HG03575 (cell line): ENCODE results near the gene COG8.

Experiments used
- ATAC-seq: cut with Tn5 transposase; IDR thresholded peaks from one replicate; pipeline ENCODE4 v1.9.1; 2021; ENCODE audit not compliant: unreplicated experiment, insufficient number of reproducible peaks, low FRiP score; ENCODE audit errors: extremely low read depth

Gene COG8

DNA sequence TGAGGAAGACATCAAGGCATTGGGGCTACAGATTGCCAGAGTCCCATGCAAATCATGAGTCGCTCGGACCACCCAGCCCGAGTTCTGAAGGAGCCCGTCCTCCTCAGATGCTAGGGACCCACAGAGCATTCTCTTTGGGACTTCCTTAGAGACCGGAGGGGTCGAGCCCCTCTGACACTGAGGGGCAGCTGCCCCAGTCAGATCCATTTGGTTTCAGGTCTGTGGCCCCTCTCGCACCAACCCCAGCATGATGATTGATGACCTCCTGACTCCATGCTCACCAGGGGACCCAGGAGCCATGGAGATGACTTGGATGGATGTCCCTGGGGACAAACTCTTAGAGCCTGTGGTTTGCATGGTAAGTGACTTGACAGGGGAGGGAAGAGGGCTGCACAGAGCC lies 17.0 kb downstream of the COG8 start:
- ATAC-seq, result no peak

DNA sequence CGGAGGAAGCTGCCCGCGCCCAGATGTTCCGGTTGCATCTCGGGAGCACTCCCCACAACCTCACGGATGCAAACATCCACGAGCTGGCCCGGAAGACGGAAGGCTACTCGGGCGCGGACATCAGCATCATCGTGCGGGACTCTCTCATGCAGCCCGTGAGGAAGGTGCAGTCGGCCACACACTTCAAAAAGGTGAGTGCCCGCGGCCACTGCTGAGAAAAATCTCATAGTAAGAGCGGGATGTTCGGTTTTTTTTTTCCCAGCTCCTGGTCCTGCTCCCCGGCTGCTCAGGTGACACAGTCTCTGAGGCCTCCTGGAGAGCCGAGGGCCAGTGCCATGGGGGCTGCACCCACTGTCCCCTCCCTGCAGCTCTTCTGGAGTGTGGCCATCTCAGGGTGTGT lies 18.3 kb downstream of the COG8 start:
- no peak for ATAC-seq

DNA sequence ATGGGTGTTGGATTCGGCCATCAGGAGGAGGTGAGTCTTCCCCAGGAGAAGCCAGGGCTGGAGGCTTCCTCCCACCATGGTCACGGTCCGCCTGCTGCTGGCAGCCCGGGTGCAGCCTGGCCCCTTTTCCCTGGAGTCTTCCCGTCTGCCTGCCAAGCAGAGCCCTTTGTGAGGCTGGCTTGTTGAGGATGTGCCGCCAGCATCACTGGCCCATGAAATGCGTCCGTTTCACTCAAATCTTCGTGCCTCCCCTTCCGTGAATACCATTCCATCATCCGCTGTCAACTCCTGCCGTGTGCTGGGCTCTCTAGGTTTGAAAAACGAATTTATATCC lies 18.7 kb downstream of the COG8 start:
- ATAC-seq, result no peak

GRCh38 chr16:69319826-69320739 lies 19.3 kb downstream of the COG8 start:
- no peak for ATAC-seq

DNA sequence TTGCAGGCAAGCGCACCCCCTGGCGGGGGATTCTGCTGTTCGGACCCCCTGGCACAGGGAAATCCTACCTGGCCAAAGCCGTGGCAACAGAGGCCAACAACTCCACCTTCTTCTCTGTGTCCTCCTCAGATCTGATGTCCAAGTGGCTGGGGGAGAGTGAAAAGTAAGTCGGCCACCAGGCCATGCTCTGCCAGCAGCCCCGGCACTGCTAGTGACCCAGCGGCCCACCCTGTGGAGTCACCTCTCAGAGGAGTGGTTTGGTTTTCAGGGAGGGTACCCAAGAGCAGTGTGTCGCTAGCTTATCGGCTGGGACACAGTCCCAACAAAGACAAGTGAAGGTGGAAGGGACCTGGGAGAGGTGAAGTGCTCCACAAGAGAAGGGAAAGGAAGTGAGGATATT lies 20.0 kb downstream of the COG8 start:
- ATAC-seq, result no peak

GRCh38 chr16:69318911-69319289 lies 20.5 kb downstream of the COG8 start:
- no peak for ATAC-seq

DNA sequence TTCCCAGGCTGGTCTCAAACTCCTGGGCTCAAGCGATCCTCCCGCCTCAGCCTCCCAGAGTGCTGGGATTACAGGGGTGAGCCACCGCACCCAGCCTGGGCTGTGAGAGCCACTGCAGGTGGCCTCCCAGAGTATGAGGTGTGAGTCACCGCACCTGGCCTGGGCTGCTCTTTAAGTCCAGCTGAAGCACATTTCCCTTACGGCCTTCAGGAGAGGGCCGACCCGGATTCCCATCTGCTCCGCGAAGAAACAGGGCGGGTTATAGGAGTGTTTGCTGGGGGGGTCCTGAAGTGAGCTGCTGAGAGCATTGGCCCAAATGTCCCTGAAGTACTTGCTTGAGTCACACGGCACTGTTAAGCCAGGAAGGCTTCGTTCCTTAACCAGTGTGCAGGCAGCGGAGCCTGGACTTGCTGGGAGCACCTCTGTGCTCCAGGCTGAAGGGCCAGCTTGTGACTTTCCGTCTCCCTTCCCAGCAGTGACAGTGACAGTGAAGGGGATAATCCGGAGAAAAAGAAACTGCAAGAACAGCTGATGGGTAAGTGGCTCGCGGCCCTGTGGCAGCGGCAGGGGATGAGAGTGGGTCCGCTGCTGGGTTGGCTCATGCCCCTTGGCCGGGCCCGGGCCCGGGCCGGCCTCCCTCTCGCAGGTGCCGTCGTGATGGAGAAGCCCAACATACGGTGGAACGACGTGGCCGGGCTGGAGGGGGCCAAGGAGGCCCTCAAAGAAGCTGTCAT lies 21.0 kb downstream of the COG8 start:
- ATAC-seq, result no peak

GRCh38 chr16:69316595-69317034 lies 22.7 kb downstream of the COG8 start:
- ATAC-seq, result no peak

GRCh38 chr16:69315486-69316311 lies 23.7 kb downstream of the COG8 start:
- no peak for ATAC-seq

GRCh38 chr16:69314534-69314933 lies 24.8 kb downstream of the COG8 start:
- no peak for ATAC-seq

GRCh38 chr16:69313469-69313868 lies 25.9 kb downstream of the COG8 start:
- ATAC-seq, result no peak

GRCh38 chr16:69311533-69312387 lies 27.6 kb downstream of the COG8 start:
- peak; percentile 20 for ATAC-seq

GRCh38 chr16:69310653-69311532 lies 28.5 kb downstream of the COG8 start, which contains the start of gene VPS4A:
VPS4A (plus strand) TSS chr16:69311350; CDS start chr16:69311512, 162 bp downstream.
- peak; percentile 46 for ATAC-seq

DNA sequence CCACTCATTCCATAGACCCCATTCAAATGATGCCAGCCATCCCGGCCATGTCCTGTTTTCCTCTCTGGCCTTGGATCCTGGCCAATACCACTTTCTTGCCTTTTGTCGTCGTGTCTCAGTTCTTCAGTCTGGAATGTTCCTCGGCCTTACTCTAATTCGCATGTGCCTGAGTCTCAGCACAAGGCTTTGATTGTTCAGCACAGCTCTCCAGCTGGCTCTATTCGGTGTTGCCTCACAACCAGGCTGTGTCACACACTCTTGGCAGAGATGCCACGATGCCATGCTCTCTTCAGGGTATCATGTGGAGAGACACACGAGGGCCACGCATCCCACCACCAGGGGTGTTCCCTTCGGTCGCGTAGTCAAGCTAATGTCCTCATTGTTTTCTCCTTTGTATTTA lies 30.0 kb downstream of the COG8 start:
- no peak for ATAC-seq

DNA sequence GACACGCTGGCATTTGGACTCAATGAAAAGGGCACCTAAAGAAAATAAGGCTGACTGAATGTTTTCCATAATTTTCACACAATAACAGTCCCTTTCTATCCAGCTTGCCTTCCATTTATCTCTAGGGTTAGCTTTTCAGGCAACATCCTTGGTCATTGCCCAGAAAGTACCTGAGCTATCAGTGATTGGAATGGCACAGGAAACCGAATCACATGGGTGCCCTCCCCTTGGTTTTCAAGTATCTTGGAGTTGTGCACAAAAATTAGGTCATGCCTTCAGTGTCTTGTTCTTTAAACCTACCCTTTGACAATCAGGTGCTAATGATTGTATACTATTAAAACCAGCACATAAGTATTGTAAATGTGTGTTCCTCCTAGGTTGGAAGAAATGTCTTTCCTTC lies 31.5 kb downstream of the COG8 start:
- ATAC-seq, result no peak

DNA sequence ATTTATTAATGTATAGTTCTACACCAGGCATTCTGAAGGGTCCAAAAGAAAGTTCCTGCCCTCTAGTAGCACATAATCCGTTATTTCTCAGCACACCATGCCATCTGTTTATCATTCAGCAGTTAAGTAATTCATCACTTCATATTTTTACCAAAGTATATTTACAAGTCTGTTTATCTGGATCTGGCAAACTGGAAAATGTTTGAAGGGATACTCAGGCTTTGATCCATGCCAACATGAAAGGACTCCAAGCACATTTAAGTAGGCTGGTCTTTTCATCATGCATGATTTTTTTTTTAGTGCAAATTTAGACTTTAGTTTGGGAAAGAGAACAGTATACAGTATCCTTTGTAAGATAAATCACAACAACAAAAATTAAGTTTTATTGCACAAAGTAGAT lies 32.3 kb downstream of the COG8 start:
- no peak for ATAC-seq

- no peak for ATAC-seq
These were observed 33.3 kb downstream of the COG8 start for GRCh38 chr16:69306031-69306430.

DNA sequence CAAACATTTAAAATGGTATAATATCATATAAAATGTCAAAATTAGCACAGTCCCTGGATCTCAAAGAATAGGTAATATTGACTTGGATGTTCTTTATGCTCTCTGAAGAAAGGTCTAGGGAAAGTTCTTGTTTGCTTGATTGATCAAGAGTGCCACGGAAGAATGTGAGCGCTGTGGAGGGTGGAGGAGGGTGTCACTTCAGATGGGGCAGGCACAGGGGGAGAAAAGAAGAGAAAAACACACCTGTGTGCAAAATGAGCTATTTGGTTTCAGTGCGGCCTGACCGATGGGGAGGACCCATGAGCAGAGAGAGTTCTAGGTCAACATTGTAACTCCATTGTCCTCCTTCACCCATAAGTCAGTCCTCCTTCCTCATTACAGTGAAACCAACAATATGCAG lies 37.1 kb downstream of the COG8 start:
- no peak for ATAC-seq
